Cardiac fibroblast (primary cell): ENCODE measurements around the gene UBE2V1.

Experiments used
- DNase-seq, 2 donors: peaks; one replicate each; pipeline versions ENCODE4 v3.0.0 to v3.0.0-alpha.2; 2010; ENCODE audit warnings: low read depth in 2 of 2
- H3K4me3 ChIP-seq, 2 donors: replicated peaks in 1 of 2; 1 replicate in 1 of 2; 2 replicates in 1 of 2; pipeline ENCODE4 v1.5.1; 2011; ENCODE audit warnings: low read depth in 2 of 2, low read length in 2 of 2, mild to moderate bottlenecking in 2 of 2, moderate library complexity in 1 of 2
- CTCF ChIP-seq: IDR thresholded peaks from one replicate; pipeline ENCODE4 v1.5.1; 2011; ENCODE audit warnings: low read depth, mild to moderate bottlenecking, low read length, inconsistent platforms

Gene UBE2V1

GRCh38 chr20:50122763-50123162 lies 9.8 kb upstream of the UBE2V1 start:
- no peak for TF ChIP-seq CTCF
- no peak overlapping the region for H3K4me3 ChIP-seq
- DNase-seq: no peak

GRCh38 chr20:50121858-50122271 lies 8.9 kb upstream of the UBE2V1 start:
- no peak overlapping the region for H3K4me3 ChIP-seq
- peak in 1 of 2 donors; percentile 61 for DNase-seq
- TF ChIP-seq CTCF: no peak

GRCh38 chr20:50120935-50121693 lies 8.2 kb upstream of the UBE2V1 start:
- peak; percentile 68 to 80 for DNase-seq
- no peak overlapping the region for H3K4me3 ChIP-seq
- TF ChIP-seq CTCF: peak; percentile 84

GRCh38 chr20:50118203-50118602 lies 5.3 kb upstream of the UBE2V1 start:
- DNase-seq: no peak
- no peak for TF ChIP-seq CTCF
- no peak overlapping the region for H3K4me3 ChIP-seq

- no peak for DNase-seq
- H3K4me3 ChIP-seq: peak overlapping the region in 1 of 2 donors; percentile 0
Observed at GRCh38 chr20:50116368-50116999, 3.5 kb upstream of the UBE2V1 start.

More at GRCh38 chr20:50116368-50116999, 3.5 kb upstream of the UBE2V1 start:
- no peak for TF ChIP-seq CTCF
